Gastroesophageal sphincter (tissue), 3 donors: ENCODE measurements around the gene ATG16L1.

Source experiments
- POLR2A ChIP-seq, 2 donors: fragments of 450-650 bp; IDR thresholded peaks; one replicate each; pipeline ENCODE4 v1.6.1; 2017; ENCODE audit warnings: antibody characterized with exemption in 2 of 2, mild to moderate bottlenecking in 2 of 2, moderate library complexity in 1 of 2
- TF ChIP-seq, protein P1 (sequence below), 4 experiments: fragments of 200-600 bp in 2 of 4; fragments of 450-650 bp in 2 of 4; sonication (generic) in 1 of 4; IDR thresholded peaks; one replicate each; pipeline ENCODE4 v1.5.1; 2017 to 2019; ENCODE audit warnings: antibody characterized with exemption in 4 of 4, mild to moderate bottlenecking in 2 of 4, moderate library complexity in 2 of 4

DNA sequence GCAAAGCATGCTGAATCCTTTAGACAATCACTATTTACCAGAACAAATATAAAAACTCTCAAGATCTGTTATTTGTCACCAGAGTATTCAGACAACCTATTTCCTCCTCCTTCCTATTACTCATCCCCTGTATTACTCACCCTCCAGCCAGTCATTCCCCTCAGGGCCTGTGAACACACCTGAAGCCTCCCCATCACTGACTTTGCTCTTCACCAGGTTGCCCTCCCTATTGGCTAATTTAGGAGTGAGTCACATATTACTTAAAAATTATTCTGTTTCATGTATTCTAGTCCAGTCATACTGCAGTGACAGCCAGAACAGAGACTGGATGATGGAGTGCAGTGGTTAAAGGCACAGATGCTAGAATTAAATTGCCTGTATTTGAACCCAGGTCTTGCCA is 3.7 kb upstream of the ATG16L1 start:
- TF ChIP-seq, protein P1, sequence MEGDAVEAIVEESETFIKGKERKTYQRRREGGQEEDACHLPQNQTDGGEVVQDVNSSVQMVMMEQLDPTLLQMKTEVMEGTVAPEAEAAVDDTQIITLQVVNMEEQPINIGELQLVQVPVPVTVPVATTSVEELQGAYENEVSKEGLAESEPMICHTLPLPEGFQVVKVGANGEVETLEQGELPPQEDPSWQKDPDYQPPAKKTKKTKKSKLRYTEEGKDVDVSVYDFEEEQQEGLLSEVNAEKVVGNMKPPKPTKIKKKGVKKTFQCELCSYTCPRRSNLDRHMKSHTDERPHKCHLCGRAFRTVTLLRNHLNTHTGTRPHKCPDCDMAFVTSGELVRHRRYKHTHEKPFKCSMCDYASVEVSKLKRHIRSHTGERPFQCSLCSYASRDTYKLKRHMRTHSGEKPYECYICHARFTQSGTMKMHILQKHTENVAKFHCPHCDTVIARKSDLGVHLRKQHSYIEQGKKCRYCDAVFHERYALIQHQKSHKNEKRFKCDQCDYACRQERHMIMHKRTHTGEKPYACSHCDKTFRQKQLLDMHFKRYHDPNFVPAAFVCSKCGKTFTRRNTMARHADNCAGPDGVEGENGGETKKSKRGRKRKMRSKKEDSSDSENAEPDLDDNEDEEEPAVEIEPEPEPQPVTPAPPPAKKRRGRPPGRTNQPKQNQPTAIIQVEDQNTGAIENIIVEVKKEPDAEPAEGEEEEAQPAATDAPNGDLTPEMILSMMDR (IDR thresholded peaks at IDR 0.05), result no peak
- TF ChIP-seq POLR2A (IDR thresholded peaks at IDR 0.05), result no peak
